HG03439 (cell line): ENCODE data around the gene TEX44.
"Not testable (repeated sequence)": the region's sequence is repeated elsewhere in the genome, so short reads cannot be mapped to it uniquely, and the experiment has no call there.

ENCODE experiments used
- ATAC-seq: cut with Tn5 transposase; IDR thresholded peaks from one replicate; pipeline ENCODE4 v1.9.1; 2021; ENCODE audit warnings: mild to moderate bottlenecking, moderate library complexity; ENCODE audit not compliant: unreplicated experiment

Gene TEX44

GRCh38 chr2:231570915-231571314, 21.7 kb upstream of the TEX44 start:
- not testable (repeated sequence) for ATAC-seq

DNA sequence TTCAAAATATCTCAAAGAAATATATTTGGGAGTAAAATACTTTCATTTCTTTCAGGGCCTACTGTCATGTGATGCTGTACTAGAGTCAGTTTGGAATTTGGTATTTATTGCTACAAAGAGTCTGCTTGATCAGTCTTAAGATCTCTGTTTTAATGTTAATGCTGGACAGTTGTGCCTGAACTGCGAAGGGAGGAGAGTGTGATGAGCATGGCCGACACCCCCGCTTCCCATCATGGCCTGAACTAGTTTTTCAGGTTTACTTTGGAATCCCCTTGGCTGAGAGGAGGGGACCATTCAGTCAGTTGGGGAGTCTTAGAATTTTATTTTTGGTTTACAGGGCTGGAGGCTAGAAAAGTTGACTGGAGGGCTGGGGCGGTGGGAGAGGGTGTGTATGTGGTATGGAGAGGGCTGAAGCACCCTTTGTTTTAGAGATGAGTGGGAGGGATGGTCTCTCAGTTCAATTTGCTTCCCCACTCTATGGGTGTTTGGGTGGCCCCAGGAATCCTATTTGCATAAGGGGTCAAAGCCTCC, 20.9 kb upstream of the TEX44 start:
- ATAC-seq: no peak

DNA sequence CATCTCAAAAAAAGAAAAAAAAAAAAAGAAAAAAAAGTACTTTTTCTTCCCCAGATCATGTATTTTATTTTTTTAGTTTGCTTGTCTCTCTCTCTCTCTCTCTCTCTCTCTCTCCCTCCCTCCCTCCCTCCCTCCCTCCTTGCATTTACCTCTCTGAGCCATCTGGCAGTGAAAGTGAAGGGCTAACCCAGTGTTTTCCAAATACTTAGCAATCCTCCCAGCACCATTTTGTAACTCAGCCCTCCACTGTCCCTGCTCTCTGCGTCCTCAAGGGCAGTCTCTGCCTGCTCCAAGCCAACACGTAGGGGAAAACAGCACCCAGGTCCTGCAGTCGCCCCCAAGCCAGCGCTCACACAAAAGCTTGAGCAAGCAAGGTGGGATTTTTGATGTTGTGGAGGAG, 19.6 kb upstream of the TEX44 start:
- no peak for ATAC-seq

DNA sequence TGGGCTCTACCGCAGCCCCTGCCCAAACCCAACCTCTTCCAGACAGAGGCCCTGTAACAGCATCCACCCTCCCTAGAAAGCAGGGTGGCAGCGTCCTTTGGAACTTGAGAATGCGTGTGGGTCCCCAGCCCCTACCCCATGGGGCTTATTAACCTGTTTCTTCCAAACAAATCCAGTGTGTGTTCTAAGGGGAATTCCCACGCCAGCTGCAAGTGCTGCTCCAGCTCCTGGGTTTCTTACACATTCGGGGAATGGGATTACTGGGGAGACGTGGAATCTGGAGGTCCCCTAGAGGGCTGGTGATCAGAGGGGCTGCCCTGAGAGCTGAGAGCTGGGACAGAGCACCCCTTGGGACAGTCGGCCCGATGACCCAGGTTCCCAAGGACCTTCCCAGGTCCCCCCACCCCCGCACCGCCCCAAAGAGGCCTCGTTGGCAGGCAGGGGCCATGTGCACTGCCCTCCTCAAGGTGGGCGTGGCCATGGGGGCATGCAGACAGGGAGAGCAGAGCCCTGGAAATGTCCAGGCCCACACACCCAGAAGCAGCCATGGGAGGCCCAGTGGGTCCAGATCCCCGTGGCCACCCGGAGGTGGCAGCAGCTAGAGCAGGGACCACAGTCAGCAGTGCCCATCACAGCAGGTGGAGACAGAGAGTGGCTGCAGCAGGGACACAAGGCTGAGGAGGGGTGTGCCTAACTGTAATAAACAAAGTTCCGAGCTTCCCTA, 18.8 kb upstream of the TEX44 start:
- no peak for ATAC-seq

DNA sequence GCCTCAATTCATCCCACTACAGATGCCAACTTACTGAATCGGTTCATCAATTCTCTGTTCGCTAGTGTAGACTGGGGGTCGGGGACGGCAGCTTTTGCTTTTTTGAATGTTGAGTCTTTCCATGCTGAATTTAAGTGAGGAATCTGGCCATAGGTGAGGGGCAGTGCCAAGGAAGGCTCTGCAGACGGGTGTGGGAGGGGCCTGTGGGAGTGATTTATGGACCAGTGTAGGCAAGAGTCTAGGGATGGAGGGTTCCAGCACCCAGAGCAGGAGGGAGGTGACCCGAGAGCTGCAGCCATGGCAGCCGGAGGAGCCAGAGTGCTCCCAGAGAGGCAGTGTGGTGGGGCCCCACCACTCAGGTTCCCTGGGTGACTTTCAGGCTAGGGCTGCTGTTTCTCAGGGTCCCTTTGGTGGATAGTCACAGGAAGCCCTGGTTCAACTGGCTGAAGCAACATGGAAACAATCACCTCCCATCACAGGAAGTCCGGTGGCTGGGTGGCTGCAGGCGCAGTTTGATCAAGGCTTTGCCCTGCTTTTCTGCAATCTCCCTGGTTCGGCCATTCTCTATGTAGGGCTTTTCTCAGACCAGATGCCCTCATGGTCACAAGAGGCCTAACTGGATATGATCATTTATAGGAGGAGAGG, 16.9 kb upstream of the TEX44 start:
- no peak for ATAC-seq

DNA sequence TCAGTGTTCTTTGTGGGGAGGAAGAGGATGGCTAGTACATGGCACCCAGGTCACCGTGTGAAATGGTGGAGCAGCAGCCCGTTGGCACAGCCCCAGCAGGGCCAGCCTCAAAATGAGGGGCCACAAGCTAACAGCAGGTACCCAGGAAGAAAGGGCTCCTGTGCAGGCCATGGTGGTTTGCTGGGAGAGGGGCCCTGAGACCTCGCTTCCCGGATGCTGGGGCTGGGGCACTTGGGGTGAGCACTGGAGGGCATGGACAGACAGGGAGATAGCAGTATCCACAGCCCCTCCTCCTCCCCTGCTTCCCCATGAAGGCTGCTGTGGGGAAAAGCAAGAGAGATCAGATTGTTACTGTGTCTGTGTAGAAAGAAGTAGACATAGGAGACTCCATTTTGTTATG, 16.2 kb upstream of the TEX44 start:
- ATAC-seq: no peak

- ATAC-seq: not testable (repeated sequence)
These were observed 14.0 kb upstream of the TEX44 start for GRCh38 chr2:231578655-231579054.

GRCh38 chr2:231579560-231579959, 13.1 kb upstream of the TEX44 start:
- ATAC-seq: no peak

DNA sequence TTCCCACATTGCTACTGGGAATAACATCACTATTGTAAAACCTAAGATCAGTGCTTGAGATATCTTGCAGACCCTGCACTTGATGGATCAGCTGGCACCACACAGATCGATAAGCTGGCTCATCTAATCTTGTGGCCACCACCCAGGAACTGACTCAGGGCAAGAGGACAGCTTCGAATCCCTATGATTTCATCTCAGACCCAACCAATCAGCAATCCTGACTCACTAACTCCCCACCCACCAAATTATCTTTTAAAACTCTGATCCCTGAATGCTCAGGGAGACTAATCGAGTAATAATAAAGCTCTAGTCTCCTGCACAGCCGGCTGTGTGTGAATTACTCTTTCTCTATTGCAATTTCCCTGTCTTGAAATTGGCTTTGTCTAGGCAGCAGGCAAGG, 11.3 kb upstream of the TEX44 start:
- ATAC-seq: no peak

GRCh38 chr2:231583982-231584381, 8.7 kb upstream of the TEX44 start:
- no peak for ATAC-seq

DNA sequence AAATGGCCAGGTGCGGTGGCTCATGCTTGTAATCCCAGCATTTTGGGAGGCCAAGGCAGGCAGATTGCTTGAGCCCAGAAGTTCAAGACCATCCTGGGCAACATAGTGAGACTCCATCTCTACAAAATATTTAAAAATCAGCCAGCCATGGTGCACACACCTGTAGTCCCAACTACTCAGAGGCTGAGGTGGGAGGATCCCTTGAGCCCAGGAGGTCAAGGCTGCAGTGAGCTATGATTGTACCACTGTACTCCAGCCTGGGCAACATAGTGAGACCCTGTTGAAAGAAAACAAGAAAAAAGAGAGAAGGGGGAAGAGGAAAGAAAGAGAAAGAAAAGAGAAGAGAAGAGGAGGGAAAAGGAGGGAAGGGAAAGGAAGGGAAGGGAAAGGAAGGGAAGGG, 4.9 kb upstream of the TEX44 start:
- ATAC-seq: not testable (repeated sequence)

DNA sequence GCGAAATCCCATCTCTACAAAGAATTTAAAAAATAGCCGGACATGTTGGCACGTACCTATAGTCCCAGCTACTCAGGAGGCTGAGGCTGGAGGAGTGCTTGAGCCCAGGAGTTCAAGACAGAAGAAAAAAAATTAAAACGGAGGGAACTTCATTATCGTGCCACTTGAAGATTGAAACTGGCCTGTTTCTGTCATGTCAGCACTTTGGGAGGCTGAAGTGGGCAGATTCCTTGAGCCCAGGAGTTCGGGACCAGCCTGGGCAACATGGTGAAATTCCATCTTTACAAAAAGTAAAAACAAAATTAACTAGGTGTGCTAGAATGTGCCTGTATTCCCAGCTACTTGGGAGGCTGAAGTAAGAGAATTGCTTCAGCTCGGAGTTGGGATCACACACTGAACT, 3.0 kb upstream of the TEX44 start:
- no peak for ATAC-seq

GRCh38 chr2:231590614-231591013, 2.0 kb upstream of the TEX44 start:
- no peak for ATAC-seq

- ATAC-seq: no peak
These were observed 1.0 kb downstream of the TEX44 start for GRCh38 chr2:231593666-231594065.

DNA sequence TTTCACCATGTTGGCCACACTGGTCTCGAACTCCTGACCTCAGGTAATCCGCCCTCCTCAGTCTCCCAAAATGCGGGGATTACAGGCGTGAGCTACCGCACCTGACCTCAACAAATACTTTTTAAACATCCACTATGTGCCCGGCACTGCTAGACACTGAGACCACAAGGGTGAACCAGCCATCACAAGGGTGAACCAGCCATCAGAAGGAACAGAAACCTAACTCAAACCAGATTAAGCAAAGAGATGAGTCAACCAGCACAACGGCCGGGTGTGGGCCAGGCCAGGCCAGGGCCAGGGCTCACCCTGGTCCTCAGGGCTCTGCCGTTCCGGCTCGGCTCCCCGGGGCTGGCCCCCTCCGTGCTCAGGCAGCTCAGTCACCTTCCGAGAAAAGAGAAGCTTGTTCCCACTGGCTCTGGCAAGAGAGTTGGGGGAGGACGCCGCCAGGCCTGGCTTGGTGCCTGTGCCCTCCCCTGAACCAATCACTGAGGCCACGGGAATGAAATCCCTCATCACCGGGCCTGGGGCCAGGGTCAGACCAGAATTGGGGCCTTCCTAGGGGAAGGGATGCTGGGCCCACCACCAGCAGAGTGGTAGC, 4.4 kb downstream of the TEX44 start:
- peak; percentile 75 for ATAC-seq

DNA sequence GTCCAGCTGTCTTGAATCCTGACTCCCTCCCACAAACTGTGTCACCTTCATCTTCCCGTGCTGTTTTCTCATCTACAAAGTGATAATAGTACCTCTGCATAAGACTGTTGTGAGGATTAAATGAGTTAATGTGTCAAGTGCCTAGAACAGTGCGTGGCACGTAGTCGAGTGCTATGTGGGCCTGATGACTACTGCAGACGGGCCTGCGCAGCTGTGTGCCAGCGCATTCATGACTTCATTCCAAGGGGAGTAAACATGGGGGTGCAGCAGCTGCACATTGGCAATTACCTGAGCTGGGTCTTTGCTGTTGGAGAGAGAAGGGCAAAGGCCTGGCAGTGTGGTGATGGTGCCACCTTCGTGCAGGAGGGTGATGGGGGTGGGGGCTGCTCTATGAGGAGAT, 5.0 kb downstream of the TEX44 start:
- ATAC-seq: no peak

- no peak for ATAC-seq
These were observed 8.1 kb downstream of the TEX44 start for GRCh38 chr2:231600619-231601355.

- no peak for ATAC-seq
These were observed 8.9 kb downstream of the TEX44 start for GRCh38 chr2:231601356-231602229.

DNA sequence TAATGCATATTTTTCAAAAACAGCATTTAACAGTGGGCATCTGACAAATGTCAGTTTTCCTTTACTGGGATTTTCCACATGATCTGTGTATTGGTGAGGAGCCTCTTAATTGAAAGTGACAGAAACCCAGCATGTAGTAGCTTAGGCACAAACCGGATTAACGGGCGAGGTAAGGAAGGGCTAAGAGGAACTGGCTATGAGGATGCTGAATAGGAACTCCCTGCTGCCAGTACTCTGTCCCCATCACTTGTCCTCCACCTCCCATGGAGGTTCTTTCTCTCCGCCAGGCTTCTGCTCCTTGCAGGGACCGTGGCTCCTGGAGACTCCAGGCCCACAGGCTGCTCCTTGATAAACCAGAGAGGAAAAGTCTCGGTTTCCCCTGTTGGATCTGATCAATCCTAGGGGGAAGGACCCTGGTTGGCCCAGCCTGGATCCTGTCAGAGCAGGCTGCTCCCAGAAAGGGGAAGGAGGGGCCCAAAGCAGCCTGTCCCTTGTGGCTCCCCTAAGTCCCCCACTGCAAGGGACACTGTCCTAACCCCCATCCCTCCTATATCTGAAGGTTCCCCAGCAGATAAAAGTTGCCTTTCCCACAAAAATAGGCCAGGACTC, 10.3 kb downstream of the TEX44 start:
- no peak for ATAC-seq

GRCh38 chr2:231604101-231604684, 11.5 kb downstream of the TEX44 start:
- peak; percentile 11 for ATAC-seq
